Measurements from ENCODE around the gene PYGM.
A peak's percentile ranks its signal among the peaks of the same experiment; 100 is the strongest.

Gene PYGM

DNA sequence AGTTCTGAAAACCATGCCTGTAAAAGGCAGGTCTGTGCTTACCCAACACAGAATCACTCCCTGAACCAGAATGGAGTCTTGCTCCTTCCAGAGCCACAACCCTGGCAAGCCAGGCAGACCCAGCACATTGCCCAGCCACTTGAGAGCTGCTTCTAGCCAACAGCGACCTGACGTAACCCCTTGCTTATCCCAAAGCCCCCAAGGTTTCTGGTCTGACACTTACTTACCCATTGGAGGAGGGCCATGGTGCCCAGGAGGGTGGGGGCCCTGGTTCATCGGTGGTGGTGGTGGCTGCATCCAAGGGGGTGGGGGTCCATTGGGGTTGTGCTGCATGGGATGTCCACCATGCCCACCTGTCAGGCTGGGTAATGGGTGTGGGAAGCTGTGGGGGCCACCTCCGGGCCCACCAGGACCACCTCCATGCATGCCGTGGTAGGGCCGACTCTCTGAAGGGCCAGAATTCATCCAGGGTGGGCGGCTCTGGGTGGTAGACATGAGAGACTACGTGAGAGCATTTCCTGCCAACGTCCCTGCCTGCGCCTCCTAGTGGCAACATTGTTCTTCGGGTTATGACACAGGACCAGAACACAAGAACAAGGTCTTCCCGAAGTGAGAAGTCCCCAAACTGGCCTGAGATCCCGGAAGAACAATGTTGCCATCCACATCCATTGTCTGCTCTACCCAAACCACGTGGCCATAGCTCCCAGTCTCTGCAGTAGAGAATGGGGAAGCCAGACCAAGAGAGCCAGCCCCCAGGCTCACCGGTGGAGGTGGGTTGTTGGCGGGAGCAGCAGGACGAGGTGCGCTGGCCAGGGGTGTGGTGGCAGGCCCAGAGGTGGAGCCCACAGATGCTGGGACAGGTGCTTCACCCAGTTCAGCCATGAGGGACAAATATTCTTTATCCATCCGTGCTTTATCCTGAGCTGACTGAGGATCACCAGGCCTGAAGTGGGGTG is 7.8 kb upstream of the PYGM start:
- DNase-seq (ENCODE audit: low read depth in 2 of 2) = peak; percentile 37 to 62

- DNase-seq (ENCODE audit: low read depth in 2 of 2) = no peak
Observed at GRCh38 chr11:64766881-64767280, 7.1 kb upstream of the PYGM start.

GRCh38 chr11:64765851-64766665 is 6.3 kb upstream of the PYGM start:
- no peak for DNase-seq (ENCODE audit: low read depth in 2 of 2)

DNA sequence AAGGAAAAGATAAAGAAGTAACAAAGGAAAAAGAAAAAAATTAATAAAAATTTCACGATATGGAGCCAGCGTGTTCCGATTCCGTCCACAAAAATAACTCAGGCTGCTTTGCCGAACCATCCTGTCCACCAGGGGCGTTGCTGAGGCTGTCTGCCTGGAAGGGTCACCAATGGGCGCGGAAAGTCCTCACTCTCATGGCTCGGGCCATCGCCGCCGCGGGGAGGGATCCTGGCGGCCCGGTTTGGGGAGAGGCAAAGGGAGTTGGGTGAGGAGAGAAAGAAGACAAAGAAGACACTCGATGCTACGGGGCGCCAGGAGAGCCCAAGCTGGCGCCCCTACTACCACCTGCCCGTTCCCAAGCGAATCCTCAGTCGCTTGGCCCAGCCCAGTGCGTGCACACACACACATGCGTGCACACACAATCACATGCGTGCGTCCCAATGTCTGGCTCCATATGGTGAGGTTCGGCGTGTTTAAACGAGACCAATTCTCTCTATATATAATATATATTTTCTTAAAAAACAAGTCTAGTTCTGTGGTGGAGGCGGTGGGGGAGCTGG is 5.6 kb upstream of the PYGM start:
- DNase-seq (ENCODE audit: low read depth in 2 of 2) = no peak

DNA sequence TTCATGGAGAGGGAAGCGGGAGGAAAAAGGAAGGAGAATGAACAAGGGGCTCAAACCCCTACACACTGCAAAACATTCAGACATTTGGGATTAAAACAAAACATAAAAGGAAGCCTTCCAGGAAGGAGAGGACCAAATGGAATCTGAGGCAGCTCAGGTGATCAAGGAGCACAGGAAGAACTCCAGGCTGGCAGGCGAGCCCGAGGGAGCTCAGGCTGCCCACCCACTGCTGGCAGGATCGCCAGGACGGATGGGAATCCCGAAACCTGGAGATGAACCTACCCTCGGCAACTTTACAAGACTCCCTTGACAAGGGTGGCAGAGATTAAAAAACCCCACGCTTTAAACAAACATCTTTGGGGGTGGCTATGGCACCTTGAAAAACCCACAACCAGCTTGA is 5.0 kb upstream of the PYGM start:
- no peak for DNase-seq (ENCODE audit: low read depth in 2 of 2)

DNA sequence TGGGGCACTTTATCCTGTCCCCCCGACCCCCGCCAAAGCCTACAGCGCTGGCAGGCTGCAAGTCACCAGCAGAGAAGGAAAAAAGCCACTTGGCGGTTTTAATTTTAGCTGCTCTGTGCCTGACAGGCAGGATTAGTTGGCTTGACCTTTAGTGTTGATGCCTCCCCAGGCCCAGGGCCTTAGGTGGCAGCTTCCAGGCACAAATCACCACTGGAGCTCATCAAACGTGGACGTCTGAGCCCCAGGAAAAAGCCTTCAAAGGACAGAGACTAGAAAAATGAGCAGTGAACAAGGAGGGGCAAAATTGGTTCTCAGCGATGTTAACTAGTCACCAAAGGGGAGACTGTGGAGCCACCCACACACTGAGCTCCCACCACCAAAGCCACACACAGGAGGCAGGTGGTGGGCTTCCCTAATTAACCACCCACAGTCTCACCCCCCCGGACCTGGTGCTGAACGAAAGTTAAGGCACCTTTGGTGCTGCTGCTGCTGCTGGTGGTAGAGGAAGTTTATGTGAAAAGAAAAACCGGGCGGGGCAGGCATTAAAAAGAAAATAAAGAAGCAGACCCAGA is 4.4 kb upstream of the PYGM start:
- peak; percentile 51 to 65 for DNase-seq (ENCODE audit: low read depth in 2 of 2)

- DNase-seq (ENCODE audit: low read depth in 2 of 2) = no peak
Observed at GRCh38 chr11:64763526-64764039, 3.8 kb upstream of the PYGM start.

DNA sequence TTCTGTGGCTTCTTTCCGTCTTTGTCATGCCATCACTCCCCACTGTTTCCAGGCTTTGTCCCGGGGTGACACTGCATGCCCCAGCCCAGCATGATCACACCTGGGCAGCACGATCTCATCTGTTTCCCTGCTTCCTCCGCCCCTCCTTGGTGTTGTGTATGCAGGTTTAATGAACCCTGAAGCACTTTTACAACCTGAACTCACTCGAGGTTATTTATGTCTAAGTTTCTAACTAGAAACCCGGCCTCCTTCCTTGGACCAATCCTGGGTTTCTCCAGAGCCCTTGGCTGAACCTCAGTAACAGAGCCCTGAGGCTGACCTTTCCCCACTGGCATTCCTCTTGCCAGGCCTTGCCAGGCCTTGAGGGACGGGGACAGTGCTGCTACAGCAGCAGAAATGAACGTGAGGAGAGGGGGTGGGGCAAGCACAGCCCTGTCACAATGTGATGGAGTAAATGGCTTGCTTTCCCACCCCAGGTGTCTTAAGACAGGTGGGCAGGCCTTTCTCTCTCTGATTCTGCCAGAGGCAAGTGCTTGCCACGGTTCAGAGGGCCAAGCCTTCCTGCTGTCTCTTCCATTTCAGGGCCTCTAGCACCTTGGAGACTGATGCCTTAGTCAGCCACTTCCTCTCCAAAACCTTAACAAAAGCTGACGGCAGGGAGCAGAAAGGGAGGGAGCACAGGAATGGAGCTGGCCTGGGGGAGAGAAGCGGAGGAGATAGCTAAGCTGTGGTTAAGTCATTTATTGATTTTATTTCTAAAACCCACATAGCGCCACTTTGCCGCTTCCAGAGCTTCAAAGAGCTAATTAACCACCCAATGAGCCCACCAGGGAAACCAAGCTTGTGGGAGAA is 3.1 kb upstream of the PYGM start:
- no peak for DNase-seq (ENCODE audit: low read depth in 2 of 2)

DNA sequence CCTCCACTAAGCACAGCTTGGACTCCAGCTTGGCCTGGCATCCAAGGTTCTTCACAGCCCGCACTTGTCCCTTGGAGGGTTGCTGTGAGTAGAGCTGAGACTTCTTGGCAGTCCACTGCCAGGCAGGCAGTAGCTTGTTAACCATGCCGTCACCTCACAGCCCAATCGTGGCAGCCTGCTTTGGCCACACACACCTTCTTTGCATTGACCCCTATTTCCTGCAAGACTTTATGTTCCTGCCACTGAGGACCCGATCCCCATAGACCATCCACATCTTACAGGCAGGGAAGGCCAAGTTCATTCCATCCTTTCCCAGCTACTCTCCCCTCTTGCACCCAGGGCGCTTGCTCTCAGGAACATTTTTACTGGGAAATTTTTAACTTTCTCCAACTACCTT is 2.5 kb upstream of the PYGM start:
- no peak for DNase-seq (ENCODE audit: low read depth in 2 of 2)

GRCh38 chr11:64760759-64761420 is 1.1 kb upstream of the PYGM start:
- no peak for DNase-seq (ENCODE audit: low read depth in 2 of 2)

- no peak for DNase-seq (ENCODE audit: low read depth in 2 of 2)
Observed at GRCh38 chr11:64759131-64759721, 548 bp downstream of the PYGM start.

DNA sequence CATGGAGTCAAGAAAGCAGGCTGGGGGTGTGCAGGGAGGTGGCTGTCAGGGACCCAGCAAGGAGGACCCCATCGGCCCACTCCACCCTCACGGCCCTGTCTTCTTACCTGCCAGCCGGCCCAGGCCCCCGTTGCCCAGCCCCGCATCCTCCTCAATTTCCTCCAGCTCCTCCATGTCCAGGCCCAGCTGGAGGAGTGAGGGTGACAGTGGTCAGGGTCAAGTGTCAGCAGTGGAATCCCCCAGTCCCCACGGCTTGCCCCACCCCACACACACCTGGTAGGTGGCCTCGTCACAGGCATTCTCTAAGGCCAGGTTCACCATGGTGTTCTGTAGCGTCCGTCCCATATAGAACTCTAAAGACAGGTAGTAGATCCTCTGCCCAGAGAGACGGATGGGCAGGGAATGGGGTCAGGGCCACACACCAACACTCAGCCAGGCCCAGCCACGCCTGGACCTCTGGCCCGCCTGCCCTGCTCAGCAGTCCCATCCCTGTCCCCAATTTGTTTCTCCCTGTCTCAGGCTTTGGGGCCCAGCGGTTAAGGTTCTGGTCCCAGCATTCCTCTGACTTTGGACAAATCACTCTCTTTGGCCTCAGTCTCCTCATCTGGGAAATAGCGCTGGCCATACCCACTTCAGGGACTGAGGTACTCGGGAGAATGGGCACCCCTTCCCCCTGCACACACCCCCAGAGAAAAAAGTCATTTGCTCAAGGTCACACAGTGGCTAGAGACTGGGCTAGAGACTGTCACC is 1.3 kb downstream of the PYGM start:
- DNase-seq (ENCODE audit: low read depth in 2 of 2) = no peak

- no peak for DNase-seq (ENCODE audit: low read depth in 2 of 2)
Observed at GRCh38 chr11:64757549-64758329, 2.0 kb downstream of the PYGM start.

GRCh38 chr11:64755681-64756361 is 4.0 kb downstream of the PYGM start:
- DNase-seq (ENCODE audit: low read depth in 2 of 2) = no peak

- DNase-seq (ENCODE audit: low read depth in 2 of 2) = no peak
Observed at GRCh38 chr11:64754919-64755662, 4.7 kb downstream of the PYGM start.

GRCh38 chr11:64754124-64754918 is 5.5 kb downstream of the PYGM start:
- no peak for DNase-seq (ENCODE audit: low read depth in 2 of 2)

Data from stimulated activated CD8-positive, alpha-beta memory T cell treated with anti-CD3 and anti-CD28 coated beads, Interleukin-15, amount 100 ng/mL, for 4 hours (primary cell).